Measurements from ENCODE around the gene PCDH9. TPM values are rescaled to one million over a fixed set of nuclear protein-coding genes. Genes with fewer than 3 reads are reported as not detected.
"Not testable (repeated sequence)": the region's sequence is repeated elsewhere in the genome, so short reads cannot be mapped to it uniquely, and the experiment has no call there.

Gene PCDH9
- polyA plus RNA-seq, 3 donors from 2014 or later, result 0.56 to 0.77 TPM; not detected in 1

DNA sequence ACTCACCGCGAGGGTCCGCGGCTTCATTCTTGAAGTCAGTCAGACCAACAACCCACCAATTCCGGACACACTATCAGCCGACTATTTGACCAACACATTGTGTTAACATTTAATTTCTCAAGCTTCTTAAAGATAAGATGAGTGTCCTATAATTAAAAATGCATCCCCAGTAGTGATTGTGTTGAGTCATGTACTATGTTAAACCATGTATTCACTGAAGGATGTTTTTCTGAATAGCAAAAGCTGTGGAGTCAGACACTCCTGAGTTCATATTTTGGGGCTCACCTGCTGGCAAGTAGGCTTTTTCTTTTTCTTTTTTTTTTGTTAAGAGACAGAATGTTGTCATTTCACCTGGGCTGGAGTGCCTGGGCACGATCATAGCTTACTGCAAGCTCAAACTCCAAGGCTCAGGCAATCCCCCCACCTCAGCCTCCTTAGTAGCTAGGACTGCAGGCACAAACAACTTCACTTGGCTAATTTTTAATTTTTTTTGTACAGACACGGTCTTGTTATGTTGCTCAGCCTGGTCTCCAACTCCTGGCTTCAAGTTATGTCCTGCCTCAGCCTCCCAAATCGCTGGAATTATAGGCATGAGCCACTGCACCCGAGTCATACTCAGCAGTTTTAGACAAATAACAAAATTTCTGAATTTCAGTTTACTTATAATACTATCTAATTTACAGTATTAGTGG lies 606.9 kb downstream of the PCDH9 start:
- H3K4me3 Mint-ChIP-seq, result no peak overlapping the region
- H3K27ac Mint-ChIP-seq, result no peak overlapping the region
- H3K36me3 Mint-ChIP-seq, result no peaks in the 10 kb centered on the region
- H3K27me3 Mint-ChIP-seq (ENCODE audit: low read depth in 3 of 3), result peaks cover 0 to 2% (median 2%) of the 10 kb centered on the region in 3 donors
- no peak for DNase-seq
- no peaks in the 10 kb centered on the region for H3K4me1 Mint-ChIP-seq
- H3K9me3 Mint-ChIP-seq, result peaks cover 0 to 15% (median 0%) of the 10 kb centered on the region in 6 donors

GRCh38 chr13:66621906-66622447 lies 608.2 kb downstream of the PCDH9 start:
- H3K27ac Mint-ChIP-seq; H3K36me3 Mint-ChIP-seq; DNase-seq; H3K4me3 Mint-ChIP-seq; H3K4me1 Mint-ChIP-seq; H3K27me3 Mint-ChIP-seq (ENCODE audit: low read depth in 3 of 3): not testable (repeated sequence)
- peaks cover 0 to 23% (median 0%) of the 10 kb centered on the region in 6 donors for H3K9me3 Mint-ChIP-seq

- Mint-ChIP-seq H3K27me3 (ENCODE audit: low read depth in 3 of 3) (peaks cover 0 to 2% (median 0%) of the 10 kb centered on the region in 3 donors), H3K27ac (no peak overlapping the region), H3K9me3 (peaks cover 0 to 42% (median 2%) of the 10 kb centered on the region in 6 donors), H3K4me1 (no peaks in the 10 kb centered on the region), H3K4me3 (no peak overlapping the region), H3K36me3 (no peaks in the 10 kb centered on the region)
- DNase-seq, result no peak
Observed at GRCh38 chr13:66618702-66619101, 611.4 kb downstream of the PCDH9 start.

- no peak for DNase-seq
- Mint-ChIP-seq H3K27me3 (ENCODE audit: low read depth in 3 of 3) (no peaks in the 10 kb centered on the region), H3K4me3 (no peak overlapping the region), H3K27ac (no peak overlapping the region), H3K4me1 (no peaks in the 10 kb centered on the region), H3K9me3 (peaks cover 0 to 43% (median 2%) of the 10 kb centered on the region in 6 donors), H3K36me3 (no peaks in the 10 kb centered on the region)
Observed at GRCh38 chr13:66617786-66618185, 612.4 kb downstream of the PCDH9 start.

DNA sequence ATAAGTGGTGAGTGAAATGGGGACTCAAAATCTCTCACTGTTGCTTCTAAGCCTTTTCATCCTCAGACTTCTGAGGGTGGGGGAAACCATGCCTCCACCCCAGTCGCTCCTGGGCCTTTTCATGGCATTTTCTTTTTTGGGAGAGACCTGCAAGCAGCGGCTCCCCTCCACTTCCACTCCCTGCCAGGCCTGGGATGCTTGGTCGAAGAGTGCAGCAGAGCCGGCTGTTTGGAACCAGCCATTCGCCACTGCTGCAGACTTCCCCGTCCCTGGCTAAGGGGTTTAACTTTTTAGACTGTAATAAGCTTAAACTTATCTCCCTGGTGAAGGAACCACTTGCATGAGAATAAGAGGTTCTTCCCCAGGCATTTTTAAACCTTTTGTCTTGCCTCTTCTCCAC lies 617.2 kb downstream of the PCDH9 start:
- DNase-seq, result no peak
- Mint-ChIP-seq H3K4me1 (no peaks in the 10 kb centered on the region), H3K27me3 (ENCODE audit: low read depth in 3 of 3) (no peaks in the 10 kb centered on the region), H3K9me3 (peaks cover 0 to 47% (median under 1%) of the 10 kb centered on the region in 6 donors), H3K36me3 (no peaks in the 10 kb centered on the region), H3K4me3 (no peak overlapping the region), H3K27ac (no peak overlapping the region)

- Mint-ChIP-seq H3K36me3 (no peaks in the 10 kb centered on the region), H3K27ac (no peak overlapping the region), H3K9me3 (peaks cover 0 to 23% (median 0%) of the 10 kb centered on the region in 6 donors), H3K4me1 (peaks cover 0 to 13% of the 10 kb centered on the region in 2 donors), H3K4me3 (no peak overlapping the region), H3K27me3 (ENCODE audit: low read depth in 3 of 3) (peaks cover 0 to 2% (median 0%) of the 10 kb centered on the region in 3 donors)
- no peak for DNase-seq
Observed at GRCh38 chr13:66586489-66586888, 643.6 kb downstream of the PCDH9 start.

DNA sequence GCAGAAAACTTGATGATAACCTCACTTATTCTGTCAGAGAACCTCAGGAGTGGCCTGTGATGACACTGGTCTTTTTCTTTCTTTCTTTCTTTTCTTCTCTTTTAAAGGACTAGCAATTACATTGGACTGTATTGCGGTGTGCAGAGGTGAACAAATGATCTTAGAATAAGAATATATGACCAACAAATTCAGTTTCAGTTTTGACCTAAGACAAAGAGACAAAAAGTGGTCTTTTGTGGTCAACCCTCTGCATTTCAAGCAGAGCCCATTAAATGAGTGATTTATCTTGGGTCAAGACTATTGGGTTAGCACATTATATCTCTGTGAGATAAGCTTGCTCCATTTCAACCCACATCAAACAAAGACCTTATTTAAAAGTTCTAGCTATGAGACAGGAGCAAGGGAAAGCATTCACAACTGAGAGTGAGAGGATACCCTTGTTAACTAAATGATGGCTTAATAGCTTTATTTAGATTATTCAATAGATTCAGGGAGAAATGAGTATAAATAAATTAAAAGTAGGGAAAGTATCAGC lies 644.4 kb downstream of the PCDH9 start:
- peaks cover 0 to 13% of the 10 kb centered on the region in 2 donors for H3K4me1 Mint-ChIP-seq
- H3K27ac Mint-ChIP-seq, result no peak overlapping the region
- no peak for DNase-seq
- H3K27me3 Mint-ChIP-seq (ENCODE audit: low read depth in 3 of 3), result peaks cover 0 to 2% (median 0%) of the 10 kb centered on the region in 3 donors
- no peaks in the 10 kb centered on the region for H3K36me3 Mint-ChIP-seq
- peaks cover 0 to 23% (median 0%) of the 10 kb centered on the region in 6 donors for H3K9me3 Mint-ChIP-seq
- H3K4me3 Mint-ChIP-seq, result no peak overlapping the region

GRCh38 chr13:66581675-66582074 lies 648.5 kb downstream of the PCDH9 start:
- Mint-ChIP-seq H3K4me1 (peaks cover 0 to 13% of the 10 kb centered on the region in 2 donors), H3K36me3 (no peaks in the 10 kb centered on the region), H3K27me3 (ENCODE audit: low read depth in 3 of 3) (no peaks in the 10 kb centered on the region), H3K27ac (no peak overlapping the region), H3K4me3 (no peak overlapping the region), H3K9me3 (peaks cover 0 to 13% (median 0%) of the 10 kb centered on the region in 6 donors)
- DNase-seq, result no peak

- DNase-seq, result no peak
- H3K27ac Mint-ChIP-seq, result no peak overlapping the region
- H3K9me3 Mint-ChIP-seq, result peaks cover 0 to 7% (median 5%) of the 10 kb centered on the region in 6 donors
- H3K36me3 Mint-ChIP-seq, result peaks cover 0 to 3% (median 0%) of the 10 kb centered on the region in 3 donors
- no peaks in the 10 kb centered on the region for H3K27me3 Mint-ChIP-seq (ENCODE audit: low read depth in 3 of 3)
- no peak overlapping the region for H3K4me3 Mint-ChIP-seq
- no peaks in the 10 kb centered on the region for H3K4me1 Mint-ChIP-seq
Observed at GRCh38 chr13:66578305-66578704, 651.8 kb downstream of the PCDH9 start.

GRCh38 chr13:66577358-66577757 lies 652.8 kb downstream of the PCDH9 start:
- DNase-seq, result no peak
- peaks cover 0 to 7% (median 6%) of the 10 kb centered on the region in 6 donors for H3K9me3 Mint-ChIP-seq
- H3K4me1 Mint-ChIP-seq, result no peaks in the 10 kb centered on the region
- H3K27me3 Mint-ChIP-seq (ENCODE audit: low read depth in 3 of 3), result no peaks in the 10 kb centered on the region
- no peak overlapping the region for H3K4me3 Mint-ChIP-seq
- no peak overlapping the region for H3K27ac Mint-ChIP-seq
- H3K36me3 Mint-ChIP-seq, result peaks cover 0 to 3% (median 0%) of the 10 kb centered on the region in 3 donors

GRCh38 chr13:66576381-66576780 lies 653.8 kb downstream of the PCDH9 start:
- H3K27ac Mint-ChIP-seq, result no peak overlapping the region
- H3K4me1 Mint-ChIP-seq, result no peaks in the 10 kb centered on the region
- H3K9me3 Mint-ChIP-seq, result peaks cover 0 to 7% (median 6%) of the 10 kb centered on the region in 6 donors
- H3K36me3 Mint-ChIP-seq, result peaks cover 0 to 3% (median 0%) of the 10 kb centered on the region in 3 donors
- no peaks in the 10 kb centered on the region for H3K27me3 Mint-ChIP-seq (ENCODE audit: low read depth in 3 of 3)
- no peak overlapping the region for H3K4me3 Mint-ChIP-seq
- no peak for DNase-seq

DNA sequence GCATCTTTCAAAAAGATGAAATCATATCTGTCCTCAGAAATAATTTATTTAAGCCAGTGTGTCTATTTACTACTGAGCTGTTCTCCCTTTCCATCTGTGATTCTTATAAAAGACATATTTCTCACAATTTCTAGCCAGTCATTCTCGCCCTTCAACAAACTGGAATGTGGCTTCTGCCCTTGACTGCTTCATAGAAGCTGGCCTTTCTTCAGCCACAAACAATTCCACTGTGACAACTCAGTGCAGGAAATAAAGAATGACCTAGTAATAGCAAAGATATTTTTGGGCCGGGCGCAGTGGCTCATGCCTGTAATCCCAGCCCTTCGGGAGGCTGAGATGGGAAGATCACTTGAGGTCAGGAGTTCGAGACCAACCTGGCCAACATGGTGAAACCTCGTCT lies 655.5 kb downstream of the PCDH9 start:
- no peak for DNase-seq
- peaks cover 0 to 3% (median 0%) of the 10 kb centered on the region in 3 donors for H3K36me3 Mint-ChIP-seq

GRCh38 chr13:66567899-66568612 lies 662.1 kb downstream of the PCDH9 start:
- DNase-seq, result no peak
- Mint-ChIP-seq H3K27me3 (ENCODE audit: low read depth in 3 of 3) (peaks cover 0 to 1% (median 0%) of the 10 kb centered on the region in 3 donors), H3K9me3 (peaks cover 0 to 28% (median 2%) of the 10 kb centered on the region in 6 donors), H3K4me1 (no peaks in the 10 kb centered on the region), H3K4me3 (no peak overlapping the region), H3K27ac (no peak overlapping the region), H3K36me3 (peaks cover 0 to 4% (median 0%) of the 10 kb centered on the region in 3 donors)

More for the DNA sequence above, 655.5 kb downstream of the PCDH9 start:
- Mint-ChIP-seq H3K4me1 (no peaks in the 10 kb centered on the region), H3K27me3 (ENCODE audit: low read depth in 3 of 3) (no peaks in the 10 kb centered on the region), H3K27ac (no peak overlapping the region), H3K9me3 (peaks cover 0 to 12% (median 5%) of the 10 kb centered on the region in 6 donors), H3K4me3 (no peak overlapping the region)

DNA sequence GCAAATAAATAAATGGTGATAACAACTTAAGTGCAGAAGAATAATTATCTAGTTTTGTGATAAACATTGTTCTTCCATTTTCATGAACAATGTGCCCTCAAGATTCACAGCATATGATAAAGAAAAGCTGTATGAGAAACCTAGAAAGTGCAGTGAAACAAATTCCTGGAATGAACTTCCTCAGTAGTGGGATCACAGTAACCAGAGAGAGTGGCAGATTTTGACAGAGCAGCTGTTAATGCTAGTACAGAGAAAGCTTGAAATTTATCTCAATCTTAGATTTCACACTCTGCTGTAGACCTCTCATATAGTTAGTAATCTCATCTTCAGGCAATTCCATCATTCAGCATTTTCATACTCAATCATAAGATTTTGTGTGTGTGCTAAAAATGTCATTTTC lies 664.9 kb downstream of the PCDH9 start:
- DNase-seq, result no peak
- Mint-ChIP-seq H3K4me1 (no peaks in the 10 kb centered on the region), H3K27me3 (ENCODE audit: low read depth in 3 of 3) (peaks cover 0 to 1% (median 0%) of the 10 kb centered on the region in 3 donors), H3K27ac (no peak overlapping the region), H3K9me3 (peaks cover 0 to 33% (median 2%) of the 10 kb centered on the region in 6 donors), H3K4me3 (no peak overlapping the region), H3K36me3 (peaks cover 0 to 4% (median 0%) of the 10 kb centered on the region in 3 donors)
